Measurements from ENCODE around the gene SLC41A1.

The SLC41A1 gene

DNA sequence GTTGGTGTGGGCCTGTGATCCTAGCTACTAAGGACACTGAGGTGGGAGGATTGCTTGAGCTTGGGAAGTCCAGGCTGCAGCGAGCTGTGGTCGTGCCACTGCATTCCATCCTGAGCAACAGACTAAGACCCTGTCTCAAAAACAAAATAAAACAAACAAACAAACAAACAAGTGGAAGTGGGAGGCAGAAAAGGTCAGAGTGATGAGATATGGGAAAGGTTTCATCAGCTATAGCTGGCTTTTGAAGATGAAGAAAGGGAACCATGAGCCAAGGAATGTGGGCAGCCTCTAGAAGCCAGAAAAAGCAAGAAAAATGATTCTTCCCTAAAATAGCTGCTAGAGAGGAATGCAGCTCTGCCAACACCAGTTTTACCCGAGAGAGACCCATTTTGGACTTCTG lies 52.4 kb downstream of the SLC41A1 start:
- TF ChIP-seq, protein P1, sequence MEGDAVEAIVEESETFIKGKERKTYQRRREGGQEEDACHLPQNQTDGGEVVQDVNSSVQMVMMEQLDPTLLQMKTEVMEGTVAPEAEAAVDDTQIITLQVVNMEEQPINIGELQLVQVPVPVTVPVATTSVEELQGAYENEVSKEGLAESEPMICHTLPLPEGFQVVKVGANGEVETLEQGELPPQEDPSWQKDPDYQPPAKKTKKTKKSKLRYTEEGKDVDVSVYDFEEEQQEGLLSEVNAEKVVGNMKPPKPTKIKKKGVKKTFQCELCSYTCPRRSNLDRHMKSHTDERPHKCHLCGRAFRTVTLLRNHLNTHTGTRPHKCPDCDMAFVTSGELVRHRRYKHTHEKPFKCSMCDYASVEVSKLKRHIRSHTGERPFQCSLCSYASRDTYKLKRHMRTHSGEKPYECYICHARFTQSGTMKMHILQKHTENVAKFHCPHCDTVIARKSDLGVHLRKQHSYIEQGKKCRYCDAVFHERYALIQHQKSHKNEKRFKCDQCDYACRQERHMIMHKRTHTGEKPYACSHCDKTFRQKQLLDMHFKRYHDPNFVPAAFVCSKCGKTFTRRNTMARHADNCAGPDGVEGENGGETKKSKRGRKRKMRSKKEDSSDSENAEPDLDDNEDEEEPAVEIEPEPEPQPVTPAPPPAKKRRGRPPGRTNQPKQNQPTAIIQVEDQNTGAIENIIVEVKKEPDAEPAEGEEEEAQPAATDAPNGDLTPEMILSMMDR (IDR thresholded peaks at IDR 0.05) = no peak

DNA sequence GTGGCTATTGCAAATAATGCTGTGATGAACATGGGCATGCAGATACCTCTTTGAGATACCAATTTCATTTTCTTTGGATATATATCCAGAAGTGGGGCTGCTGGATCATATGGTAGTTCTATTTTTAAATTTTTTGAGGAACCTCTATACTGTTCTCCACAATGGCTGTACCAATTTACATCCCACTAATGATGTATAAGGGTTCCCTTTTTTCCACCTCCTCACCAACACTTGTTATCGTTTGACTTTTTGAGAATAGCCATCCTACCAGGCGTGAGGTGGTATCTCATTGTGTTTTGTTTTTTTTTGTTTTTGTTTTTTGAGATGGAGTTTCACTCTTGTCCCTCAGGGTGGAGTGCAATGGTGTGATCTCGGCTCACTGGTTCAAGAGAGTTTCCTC lies 56.4 kb downstream of the SLC41A1 start:
- TF ChIP-seq, protein P1 (IDR thresholded peaks at IDR 0.05) = no peak

DNA sequence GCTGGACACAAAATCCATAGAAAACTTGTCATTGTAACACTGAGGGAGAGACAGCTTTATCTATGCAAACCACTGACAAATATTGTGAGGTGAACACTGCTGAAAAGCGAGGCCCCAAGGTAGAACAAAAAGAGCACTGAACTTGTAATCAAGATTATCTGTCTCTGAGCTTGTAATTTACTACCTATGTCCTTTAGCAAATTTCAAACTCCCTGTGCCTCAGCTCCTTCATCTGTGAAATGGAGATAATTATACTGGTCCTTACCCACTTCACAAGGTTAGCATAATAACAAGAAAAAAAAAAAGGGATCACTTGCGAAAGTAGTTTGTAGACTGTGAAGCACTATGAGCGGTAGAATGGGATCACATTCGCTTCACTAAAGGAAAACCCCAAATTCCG lies 58.1 kb downstream of the SLC41A1 start:
- TF ChIP-seq, protein P1 (IDR thresholded peaks at IDR 0.05) = no peak

DNA sequence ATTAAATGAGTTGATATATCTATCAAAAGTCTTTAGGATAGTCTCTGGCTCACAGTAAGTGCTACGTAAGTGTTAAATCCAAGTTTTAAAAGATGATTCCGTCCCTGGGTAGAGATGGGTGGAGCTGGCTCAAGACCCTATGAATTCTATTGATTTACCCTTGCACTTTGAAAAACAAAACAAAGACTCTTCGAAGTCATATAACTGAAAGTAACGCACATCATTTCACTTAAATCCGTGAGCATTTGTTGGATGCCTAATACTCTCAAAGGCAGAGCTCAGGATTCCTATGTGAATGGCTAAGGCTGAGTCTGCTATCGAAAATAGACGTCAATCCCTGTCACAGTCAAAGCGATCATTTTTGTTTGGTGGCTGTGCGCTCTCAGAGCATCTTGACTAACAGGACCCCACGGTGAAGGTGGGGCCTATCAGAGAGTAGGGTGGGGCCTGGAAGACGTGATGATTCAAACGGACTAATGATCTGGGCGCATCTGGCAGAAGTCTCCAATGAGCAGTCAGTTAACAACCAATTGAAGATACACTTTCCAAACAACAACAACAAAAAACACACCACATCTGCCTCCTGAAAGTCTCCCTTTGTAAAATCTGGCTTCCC lies 61.9 kb downstream of the SLC41A1 start:
- TF ChIP-seq, protein P1 (IDR thresholded peaks at IDR 0.05) = no peak

DNA sequence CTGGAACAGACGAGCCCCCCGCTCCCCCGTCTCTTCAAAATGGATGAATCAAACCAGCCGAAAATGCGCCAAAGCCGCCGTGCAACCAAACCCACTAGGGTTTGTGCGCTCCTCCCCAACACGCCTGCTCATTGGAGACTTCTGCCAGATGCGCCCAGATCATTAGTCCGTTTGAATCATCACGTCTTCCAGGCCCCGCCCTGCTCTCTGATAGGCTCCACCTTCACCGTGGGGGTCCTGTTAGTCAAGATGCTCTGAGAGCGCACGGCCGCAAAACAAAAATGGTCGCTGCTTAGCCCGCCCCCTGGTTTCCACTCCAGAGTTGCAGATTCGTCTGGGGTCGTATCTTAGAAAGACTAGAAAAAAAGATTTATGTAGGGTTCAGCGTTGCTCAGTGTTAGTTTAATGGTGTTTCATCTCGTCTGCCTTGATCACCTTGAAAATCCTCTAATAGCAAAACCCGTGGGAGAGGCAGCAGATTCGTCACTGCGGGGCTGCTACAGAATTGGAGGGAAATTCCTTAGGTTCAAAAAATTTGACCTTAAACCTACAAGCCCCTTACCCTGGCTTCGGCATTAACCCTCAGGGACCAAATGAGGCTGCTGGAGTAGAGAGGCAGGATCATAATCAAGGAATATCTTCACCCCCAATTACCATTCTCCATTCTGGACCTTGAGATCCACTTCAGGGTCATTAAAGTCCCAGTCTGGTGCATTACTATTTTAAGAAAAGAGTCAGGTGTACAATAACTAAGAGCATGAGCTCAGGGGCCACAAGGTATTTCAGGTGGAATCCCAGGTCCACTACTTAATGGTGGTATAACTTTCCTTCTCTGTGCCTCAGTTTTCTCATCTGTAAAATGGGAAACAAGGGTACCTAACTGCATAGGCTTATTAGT lies 62.6 kb downstream of the SLC41A1 start, which contains the start of gene NUCKS1:
NUCKS1 (minus strand) TSS at position 45 of the 898 bp plus-strand sequence. CDS start 209 bp downstream, outside the sequence.
- TF ChIP-seq, protein P1 (IDR thresholded peaks at IDR 0.05) = no peak

DNA sequence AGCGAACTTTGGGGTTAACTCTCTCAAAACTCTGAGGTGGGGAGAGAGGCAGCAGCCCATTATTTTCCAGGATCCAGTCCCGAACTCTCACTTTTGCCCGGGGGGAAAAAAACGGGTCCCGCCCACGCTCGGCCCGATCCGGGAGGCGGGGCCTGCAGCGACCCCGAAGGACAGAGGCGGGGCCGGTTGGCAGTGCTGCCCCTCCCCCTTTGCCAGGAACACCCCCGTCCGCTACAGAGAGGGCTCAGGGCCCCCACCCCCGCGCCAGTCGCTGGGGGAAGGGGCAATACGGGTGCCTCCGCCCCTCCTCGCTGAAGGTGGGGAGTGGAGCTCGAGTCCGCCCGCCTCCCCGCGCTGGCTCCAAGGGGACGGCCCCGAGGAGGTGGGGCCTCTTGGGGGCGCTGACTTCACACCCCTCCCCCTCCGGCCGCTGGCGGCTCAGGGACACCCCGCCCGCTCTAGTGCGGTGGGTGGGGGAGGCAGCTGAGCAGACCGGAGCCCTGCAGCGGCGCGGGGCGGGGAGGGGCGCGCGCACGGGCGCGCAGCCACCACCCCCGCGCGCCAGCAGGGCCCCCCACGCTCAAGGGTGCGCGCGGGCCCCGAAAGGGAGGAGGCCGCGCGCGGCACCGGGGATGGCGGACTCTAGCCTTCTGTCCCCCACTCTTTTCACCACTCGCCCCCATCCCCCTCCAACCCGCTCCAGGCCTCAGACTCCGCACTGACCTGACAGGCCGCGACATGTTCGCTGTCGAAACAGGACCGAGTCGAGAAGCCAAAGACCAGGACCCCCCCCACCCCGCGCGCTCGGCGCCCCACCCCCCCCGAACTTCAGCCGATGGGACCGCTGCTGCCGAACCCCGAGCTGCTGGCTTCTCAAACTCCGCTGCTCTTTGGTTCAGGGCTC lies 63.5 kb downstream of the SLC41A1 start:
- TF ChIP-seq, protein P1 (IDR thresholded peaks at IDR 0.05) = no peak; the same call in 1 of the 2 replicates
